HepG2 (cell line): ENCODE results near the gene THAP6. TPM values are rescaled to one million over a fixed set of nuclear protein-coding genes. Genes with fewer than 3 reads are reported as not detected.

Source experiments
- ATAC-seq: fragments of 200-7000 bp; cut with Tn5 transposase; 3 replicates; pipeline ENCODE4 v1.9.1; 2020; ENCODE audit warnings: mild to moderate bottlenecking, moderate library complexity
- BruUV-seq: library from RNA; stranded (reverse); fragments of 400-500 nt; replicated peaks from 2 replicates; lab custom pipeline; 2021; lab: Mats Ljungman, UMichigan
- CTCF ChIA-PET: fragments of 300-600 bp; formaldehyde crosslinking; extraction: SDS; loops from one replicate; lab custom pipeline; 2021; ENCODE audit warnings: low total read pairs, inconsistent platforms, low intra/inter-chr PET ratio; lab: Yijun Ruan, JAX
- POLR2A ChIA-PET: fragments of 350-600 bp; sonication (Branson Sonifier 250); formaldehyde crosslinking; loops from one replicate; lab custom pipeline; 2020; ENCODE audit warnings: antibody characterized with exemption, inconsistent platforms; lab: Yijun Ruan, JAX
- DNase-seq: peaks from one replicate; pipeline ENCODE4 v3.0.0-alpha.2; 2015; ENCODE audit warnings: low spot score
- FAIRE-seq: peaks from 3 replicates; lab custom pipeline; 2011; peaks lifted over from hg19 to GRCh38; lab: Jason Lieb, UNC
- H2AFZ ChIP-seq: one replicate; pipeline ENCODE4 v1.6.1; 2011; ENCODE audit warnings: low read length, inconsistent platforms
- H3K27ac ChIP-seq: fragments of 300-600 bp; 3 replicates; pipeline ENCODE4 v1.8.0; 2011; ENCODE audit warnings: mixed run types, mild to moderate bottlenecking, mixed read lengths, low read length, inconsistent platforms; ENCODE audit not compliant: insufficient read depth; ENCODE audit errors: extremely low read length
- H3K27me3 ChIP-seq, 2 experiments: fragments of 200-600 bp in 1 of 2; 2 replicates in 1 of 2; 3 replicates in 1 of 2; pipeline versions ENCODE4 v1.6.0 to v1.8.0; 2011; ENCODE audit warnings: low read length in 2 of 2, mild to moderate bottlenecking in 2 of 2, moderate library complexity in 2 of 2, inconsistent platforms in 1 of 2; ENCODE audit not compliant: insufficient read depth in 2 of 2, control insufficient read depth in 1 of 2
- H3K36me3 ChIP-seq, 2 experiments: fragments of 200-600 bp in 1 of 2; replicated peaks in 1 of 2; 2 replicates in 1 of 2; 3 replicates in 1 of 2; pipeline versions ENCODE4 v1.5.1 to v1.8.0; 2011; ENCODE audit warnings: low read length in 2 of 2, inconsistent platforms in 1 of 2; ENCODE audit not compliant: insufficient read depth in 2 of 2, control insufficient read depth in 1 of 2
- H3K4me1 ChIP-seq: 2 replicates; pipeline ENCODE4 v1.5.1; 2012; ENCODE audit warnings: low read length, inconsistent platforms; ENCODE audit not compliant: insufficient read depth
- H3K4me2 ChIP-seq: 2 replicates; pipeline ENCODE4 v1.6.0; 2011; ENCODE audit warnings: low read depth, low read length, inconsistent platforms
- H3K4me3 ChIP-seq, 3 experiments: fragments of 200-600 bp in 1 of 3; sonication (generic), shearing (Covaris generic) in 1 of 3; replicated peaks in 1 of 3; 2 replicates each; pipeline ENCODE4 v1.5.1; 2011 to 2016; ENCODE audit warnings: low read length in 3 of 3, inconsistent platforms in 2 of 3, low read depth in 2 of 3, mild to moderate bottlenecking in 2 of 3, control low read depth in 1 of 3, mixed read lengths in 1 of 3; ENCODE audit not compliant: insufficient read depth in 1 of 3
- H3K79me2 ChIP-seq: one replicate; pipeline ENCODE4 v1.6.1; 2011; ENCODE audit warnings: low read length, inconsistent platforms; ENCODE audit not compliant: insufficient read depth
- H3K9ac ChIP-seq: 2 replicates; pipeline ENCODE4 v1.6.0; 2011; ENCODE audit warnings: mild to moderate bottlenecking, low read depth, low read length, inconsistent platforms; ENCODE audit not compliant: insufficient read depth
- H3K9me3 ChIP-seq: 2 replicates; pipeline ENCODE4 v1.5.1; 2012; ENCODE audit warnings: mild to moderate bottlenecking, low read length
- H4K20me1 ChIP-seq: 2 replicates; pipeline ENCODE4 v1.6.0; 2011; ENCODE audit warnings: inconsistent platforms, mild to moderate bottlenecking, low read length, moderate library complexity; ENCODE audit not compliant: insufficient read depth
- AHR ChIP-seq: IDR thresholded peaks from 2 replicates; pipeline ENCODE4 v1.6.1; 2018; ENCODE audit warnings: missing genetic modification reagents, missing compliant biosample characterization
- ARID4A ChIP-seq: sonication (generic); formaldehyde crosslinking; IDR thresholded peaks from 2 replicates; pipeline ENCODE4 v1.5.0; 2020; ENCODE audit warnings: mild to moderate bottlenecking, missing genetic modification reagents, borderline replicate concordance
- DMTF1 ChIP-seq: sonication (generic); formaldehyde crosslinking; IDR thresholded peaks from 2 replicates; pipeline ENCODE4 v1.4.0; 2020; ENCODE audit warnings: mild to moderate bottlenecking, missing genetic modification reagents
- GTF3A ChIP-seq: sonication (generic); formaldehyde crosslinking; conservative IDR thresholded peaks from 2 replicates; pipeline ENCODE4 v1.4.0; 2020; ENCODE audit warnings: mild to moderate bottlenecking, missing genetic modification reagents
- TFDP2 ChIP-seq: sonication (generic); formaldehyde crosslinking; IDR thresholded peaks from 2 replicates; pipeline ENCODE4 v1.4.0; 2020; ENCODE audit warnings: missing genetic modification reagents
- ZNF772 ChIP-seq: sonication (generic); formaldehyde crosslinking; IDR thresholded peaks from 2 replicates; pipeline ENCODE4 v1.5.0; 2020; ENCODE audit warnings: mild to moderate bottlenecking, missing genetic modification reagents
- WGBS: methylation state at CpG from one replicate; pipeline ENCODE4 v1.1.6; 2017; ENCODE audit warnings: low lambda C conversion rate; 5-methylcytosine and 5-hydroxymethylcytosine counted together
- in situ Hi-C: cut with HindIII; loops from 2 replicates; pipeline ENCODE4 v1.10.0; 2017; ENCODE audit warnings: low pct_unique_long_range_greater_than_20kb; ENCODE audit not compliant: extremely low pct_ligation_motif_present
- intact Hi-C: fragments of 100-400 bp; cut with micrococcal nuclease; formaldehyde crosslinking; loops from one replicate; pipeline ENCODE4 v1.10.0; 2022; ENCODE audit not compliant: unreplicated experiment
- polyA plus RNA-seq, 8 experiments: library from polyadenylated mRNA; depleted of rRNA in 3 of 8; stranded (reverse) in 7 of 8; unstranded in 1 of 8; fragments of >200 nt; fragmentation: Illumina TruSeq in 4 of 8; extraction: Trizol in 4 of 8; gene quantifications; 2 replicates each; pipeline versions ENCODE4 v1.2.1 to v1.2.3, GENCODE V29; 2011 to 2016; ENCODE audit warnings: low read depth in 4 of 8, missing spikeins in 1 of 8, mixed read lengths in 1 of 8; ENCODE audit not compliant: insufficient read depth in 1 of 8
- total RNA-seq, 5 experiments: library from RNA; depleted of rRNA; stranded (reverse); fragments of >200 nt; fragmentation: Illumina TruSeq; extraction: Trizol; gene quantifications; 2 replicates each; pipeline ENCODE4 v1.2.3, GENCODE V29; 2016; ENCODE audit warnings: low read depth in 1 of 5

The THAP6 gene
- total and polyA plus RNA-seq, 2 of the 13 experiments (the other 11 are each of a cell fraction or from before 2014, with no cell fraction given): 9.3 to 14.7 TPM

GRCh38 chr4:75496406-75496805 lies 17.9 kb upstream of the THAP6 start:
- BruUV-seq: no TSS peak

More at GRCh38 chr4:75496406-75496805, 17.9 kb upstream of the THAP6 start:
- no peak overlapping the region for H3K4me2 ChIP-seq
- no peak overlapping the region for H3K27ac ChIP-seq
- TF ChIP-seq DMTF1 (CRISPR knock-in tag): no peak
- no peak for TF ChIP-seq GTF3A (CRISPR knock-in tag)
- TF ChIP-seq ZNF772 (CRISPR knock-in tag): no peak
- TF ChIP-seq AHR (CRISPR knock-in tag): no peak
- no peak for TF ChIP-seq TFDP2 (CRISPR knock-in tag)
- no peak for TF ChIP-seq ARID4A (CRISPR knock-in tag)
- H3K4me3 ChIP-seq: no peak overlapping the region
- intact Hi-C loops: loop anchor here (10.0 kb wide), 1 partner anchor 622 kb away; no protein-coding TSS in a partner anchor
- no peaks in the 10 kb centered on the region for H4K20me1 ChIP-seq
- no peak overlapping the region for H2AFZ ChIP-seq
- H3K79me2 ChIP-seq: no peaks in the 10 kb centered on the region
- H3K4me1 ChIP-seq: no peaks in the 10 kb centered on the region
- no peaks in the 10 kb centered on the region for H3K9me3 ChIP-seq
- in situ Hi-C loops: loop anchor here (25.0 kb wide), 1 partner anchor 559 kb away; the partner anchor contains the start of gene PARM1
- 96% methylated on average over 2 of the region's 2 CpGs for WGBS
- ChIA-PET CTCF (no interaction called here), POLR2A (no interaction called here)
- no peak for FAIRE-seq
- no peak for ATAC-seq
- no peak for DNase-seq
- H3K36me3 ChIP-seq: peaks cover 5 to 41% of the 10 kb centered on the region in 2 experiments
- no peak overlapping the region for H3K9ac ChIP-seq
- no peaks in the 10 kb centered on the region for H3K27me3 ChIP-seq
